Erythroblast (primary cell): ENCODE measurements around the gene SCNN1A.

Experiments used
- GATA1 ChIP-seq: IDR thresholded peaks from 2 replicates; pipeline ENCODE4 v1.6.1; 2011; ENCODE audit warnings: low read depth, mild to moderate bottlenecking, control low read depth, low read length, moderate library complexity
- POLR2A ChIP-seq: IDR thresholded peaks from 2 replicates; pipeline ENCODE4 v1.6.1; 2011; ENCODE audit warnings: mild to moderate bottlenecking, low read length

GRCh38 chr12:6328045-6328779, 47.2 kb downstream of the SCNN1A start:
- TF ChIP-seq POLR2A (no peak), GATA1 (no peak)
